Kidney (tissue), 14 donors: Measurements from ENCODE around the gene THAP9. TPM values are rescaled to one million over a fixed set of nuclear protein-coding genes. Genes with fewer than 3 reads are reported as not detected.
"Not testable (repeated sequence)": the region's sequence is repeated elsewhere in the genome, so short reads cannot be mapped to it uniquely, and the experiment has no call there.

Experiments
- DNase-seq, 5 donors: peaks; one replicate each; pipeline ENCODE4 v3.0.0-alpha.2; 2013 to 2020
- FAIRE-seq: peaks from 2 replicates; lab custom pipeline; 2012; peaks lifted over from hg19 to GRCh38; lab: Jason Lieb, UNC
- H3K27ac ChIP-seq, 2 donors: one replicate each; pipeline ENCODE4 v1.7.0; 2013; ENCODE audit warnings: low read depth in 2 of 2, low read length in 2 of 2, inconsistent platforms in 1 of 2
- H3K27me3 ChIP-seq: one replicate; pipeline ENCODE4 v1.7.1; 2013; ENCODE audit warnings: low read length, inconsistent platforms; ENCODE audit not compliant: control insufficient read depth, insufficient read depth
- H3K36me3 ChIP-seq, 3 donors: one replicate each; pipeline versions ENCODE4 v1.7.0 to v1.7.1; 2013; ENCODE audit warnings: low read length in 3 of 3, control low read depth in 1 of 3, inconsistent platforms in 1 of 3; ENCODE audit not compliant: insufficient read depth in 3 of 3, control insufficient read depth in 2 of 3
- H3K4me1 ChIP-seq, 3 donors: one replicate each; pipeline versions ENCODE4 v1.7.0 to v1.7.1; 2013; ENCODE audit warnings: low read length in 3 of 3, inconsistent platforms in 1 of 3, low read depth in 1 of 3; ENCODE audit not compliant: control insufficient read depth in 2 of 3, insufficient read depth in 2 of 3
- H3K4me3 ChIP-seq, 3 donors: one replicate each; pipeline versions ENCODE4 v1.7.0 to v1.8.1; 2013; ENCODE audit warnings: low read length in 3 of 3, control low read depth in 1 of 3, inconsistent platforms in 1 of 3
- H3K9ac ChIP-seq, 3 donors: one replicate each; pipeline versions ENCODE4 v1.7.0 to v1.7.1; 2013; ENCODE audit warnings: low read length in 3 of 3, control low read depth in 1 of 3, inconsistent platforms in 1 of 3
- H3K9me3 ChIP-seq, 3 donors: one replicate each; pipeline versions ENCODE4 v1.7.0 to v1.7.1; 2013; ENCODE audit warnings: low read length in 3 of 3, control low read depth in 1 of 3, inconsistent platforms in 1 of 3; ENCODE audit not compliant: control insufficient read depth in 2 of 3, insufficient read depth in 1 of 3
- CTCF ChIP-seq: IDR thresholded peaks from 3 replicates; pipeline ENCODE4 v1.5.1; 2012; ENCODE audit warnings: mild to moderate bottlenecking, moderate library complexity, borderline replicate concordance; ENCODE audit not compliant: insufficient read depth; ENCODE audit errors: extremely low read depth
- intact Hi-C: fragments of 100-400 bp; cut with DNase I; formaldehyde crosslinking; loops from one replicate; pipeline ENCODE4 v1.11.1; 2022
- polyA plus RNA-seq: library from polyadenylated mRNA; stranded (reverse); fragments of 350-450 nt; fragmentation: Illumina TruSeq; extraction: RNeasy Lipid Tissue Mini Kit (QIAGEN cat#74804); gene quantifications from one replicate; pipeline ENCODE4 v1.2.3, GENCODE V29; 2014; ENCODE audit warnings: low read depth, low replicate concordance; ENCODE audit not compliant: insufficient read depth
- total RNA-seq: library from RNA; stranded (reverse); fragmentation: NEBNext Ultra II Directional; extraction: Animal tissue kit (Norgen Biotek cat#: 25700); gene quantifications from one replicate; pipeline ENCODE4 v1.2.1, GENCODE V29; 2021
- donor health status: control.
- donor health status: control.
- donor health status: control.
- donor health status: control.
- donor health status: control.
- donor health status: DM: yes; HTN: yes; CAD: no.
- donor health status: Normal renal cell carcinoma (clear cell type).

Gene THAP9
- total and polyA plus RNA-seq, 2 donors from 2014 or later = 2.6 to 5.6 TPM

GRCh38 chr4:82852751-82853285 lies 47.7 kb upstream of the THAP9 start:
- FAIRE-seq = no peak
- no peak overlapping the region for H3K9ac ChIP-seq

GRCh38 chr4:82860487-82860886 lies 40.0 kb upstream of the THAP9 start:
- H3K36me3 ChIP-seq = peaks cover 8 to 40% (median 11%) of the 10 kb centered on the region in 3 donors
- intact Hi-C loops, H3K9me3 ChIP-seq, DNase-seq, H3K4me1 ChIP-seq, H3K9ac ChIP-seq, H3K27ac ChIP-seq, H3K4me3 ChIP-seq, H3K27me3 ChIP-seq, FAIRE-seq: not testable (repeated sequence)

More at GRCh38 chr4:82852751-82853285, 47.7 kb upstream of the THAP9 start:
- peak in 1 of 5 donors; percentile 1 for DNase-seq
- H3K4me1 ChIP-seq = no peaks in the 10 kb centered on the region
- H3K27me3 ChIP-seq = no peaks in the 10 kb centered on the region
- H3K4me3 ChIP-seq = no peak overlapping the region
- H3K9me3 ChIP-seq = no peaks in the 10 kb centered on the region
- intact Hi-C loops = no loop called here
- peaks cover 8 to 57% (median 42%) of the 10 kb centered on the region in 3 donors for H3K36me3 ChIP-seq
- TF ChIP-seq CTCF = no peak
- H3K27ac ChIP-seq = no peak overlapping the region

- Histone ChIP-seq H3K27me3 (no peaks in the 10 kb centered on the region), H3K27ac (no peak overlapping the region), H3K9ac (no peak overlapping the region), H3K9me3 (no peaks in the 10 kb centered on the region), H3K4me3 (no peak overlapping the region), H3K4me1 (no peaks in the 10 kb centered on the region), H3K36me3 (peaks cover 9 to 42% (median 12%) of the 10 kb centered on the region in 3 donors)
- FAIRE-seq (no peak), DNase-seq (no peak)
- intact Hi-C loops = no loop called here
- TF ChIP-seq CTCF = no peak
Observed at GRCh38 chr4:82861529-82861928, 39.0 kb upstream of the THAP9 start.

- Histone ChIP-seq H3K9ac (no peak overlapping the region), H3K36me3 (peaks cover 10 to 42% (median 11%) of the 10 kb centered on the region in 3 donors), H3K27ac (no peak overlapping the region), H3K4me1 (no peaks in the 10 kb centered on the region), H3K27me3 (no peaks in the 10 kb centered on the region), H3K4me3 (no peak overlapping the region), H3K9me3 (no peaks in the 10 kb centered on the region)
- intact Hi-C loops = no loop called here
- FAIRE-seq (no peak), DNase-seq (no peak)
- no peak for TF ChIP-seq CTCF
Observed at GRCh38 chr4:82864336-82864979, 36.1 kb upstream of the THAP9 start.
